ENCODE data around the gene HINT3. TPM values are rescaled to one million over a fixed set of nuclear protein-coding genes. Genes with fewer than 3 reads are reported as not detected.
A peak's percentile ranks its signal among the peaks of the same experiment; 100 is the strongest.

Gene HINT3
- total and polyA plus RNA-seq, 2 of the 13 experiments (the other 11 are each of a cell fraction or from before 2014, with no cell fraction given) = 3.1 to 22.8 TPM

- TF ChIP-seq FOXA1 (IDR thresholded peaks at IDR 0.05) = no peak
- peak; percentile 58; the same call in 1 of the 2 replicates for TF ChIP-seq FOXA1 (CRISPR knock-in tag; IDR thresholded peaks at IDR 0.05)
- TF ChIP-seq RARA (CRISPR knock-in tag; IDR thresholded peaks at IDR 0.05) = peak; percentile 72
- peak; percentile 96 for TF ChIP-seq IRF2 (CRISPR knock-in tag; IDR thresholded peaks at IDR 0.05)
- peak; percentile 98; the same call in 1 of the 2 replicates for TF ChIP-seq ZNF619 (CRISPR knock-in tag; IDR thresholded peaks at IDR 0.05)
- 0 out of 2 replicates have a peak, but pooled peaks have one; percentile 79 for TF ChIP-seq ZNF790 (CRISPR knock-in tag; IDR thresholded peaks at IDR 0.05; ENCODE audit: borderline replicate concordance)
- TF ChIP-seq NFE2L1 (CRISPR knock-in tag; IDR thresholded peaks at IDR 0.05; ENCODE audit: borderline replicate concordance) = peak; percentile 49; the same call in 1 of the 2 replicates
- peak; percentile 95 for TF ChIP-seq ZNF446 (CRISPR knock-in tag; IDR thresholded peaks at IDR 0.05)
- TF ChIP-seq, protein P1, sequence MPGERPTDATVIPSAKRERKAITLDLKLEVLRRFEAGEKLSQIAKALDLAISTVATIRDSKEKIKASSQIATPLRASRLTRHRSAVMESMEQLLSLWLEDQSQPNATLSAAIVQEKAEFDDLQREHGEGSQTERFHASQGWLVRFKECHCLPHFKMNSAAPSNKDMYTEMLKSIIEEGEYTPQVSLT (CRISPR knock-in tag; IDR thresholded peaks at IDR 0.05; ENCODE audit: borderline replicate concordance, low read depth) = 0 out of 2 replicates have a peak, but pooled peaks have one; percentile 82
- TF ChIP-seq ZNF354B (CRISPR knock-in tag; IDR thresholded peaks at IDR 0.05) = peak; percentile 77
- peak; percentile 88 for TF ChIP-seq AGO1 (IDR thresholded peaks at IDR 0.05; ENCODE audit: low read depth, low read length, poor library complexity, severe bottlenecking)
- TF ChIP-seq ZBTB4 (CRISPR knock-in tag; IDR thresholded peaks at IDR 0.05; ENCODE audit: borderline replicate concordance) = peak; percentile 77; the same call in 1 of the 2 replicates
- TF ChIP-seq SIN3A (IDR thresholded peaks at IDR 0.05; ENCODE audit: borderline replicate concordance, low read depth, low read length) = peak; percentile 97
- peak; percentile 60 for TF ChIP-seq NFYC (CRISPR knock-in tag; IDR thresholded peaks at IDR 0.05)
- TF ChIP-seq HDAC1 (CRISPR knock-in tag; IDR thresholded peaks at IDR 0.05) = peak; percentile 97
- TF ChIP-seq ESRRA (CRISPR knock-in tag; IDR thresholded peaks at IDR 0.05; ENCODE audit: low read depth) = peak; percentile 81
- no peak for TF ChIP-seq PRDM4 (CRISPR knock-in tag; IDR thresholded peaks at IDR 0.05; ENCODE audit: borderline replicate concordance)
- TF ChIP-seq, protein P2, sequence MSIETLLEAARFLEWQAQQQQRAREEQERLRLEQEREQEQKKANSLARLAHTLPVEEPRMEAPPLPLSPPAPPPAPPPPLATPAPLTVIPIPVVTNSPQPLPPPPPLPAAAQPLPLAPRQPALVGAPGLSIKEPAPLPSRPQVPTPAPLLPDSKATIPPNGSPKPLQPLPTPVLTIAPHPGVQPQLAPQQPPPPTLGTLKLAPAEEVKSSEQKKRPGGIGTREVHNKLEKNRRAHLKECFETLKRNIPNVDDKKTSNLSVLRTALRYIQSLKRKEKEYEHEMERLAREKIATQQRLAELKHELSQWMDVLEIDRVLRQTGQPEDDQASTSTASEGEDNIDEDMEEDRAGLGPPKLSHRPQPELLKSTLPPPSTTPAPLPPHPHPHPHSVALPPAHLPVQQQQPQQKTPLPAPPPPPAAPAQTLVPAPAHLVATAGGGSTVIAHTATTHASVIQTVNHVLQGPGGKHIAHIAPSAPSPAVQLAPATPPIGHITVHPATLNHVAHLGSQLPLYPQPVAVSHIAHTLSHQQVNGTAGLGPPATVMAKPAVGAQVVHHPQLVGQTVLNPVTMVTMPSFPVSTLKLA (IDR thresholded peaks at IDR 0.05) = peak; percentile 30; the same call in 1 of the 2 replicates
- TF ChIP-seq ZNF569 (CRISPR knock-in tag; IDR thresholded peaks at IDR 0.05; ENCODE audit: borderline replicate concordance) = peak; percentile 97; the same call in 1 of the 2 replicates
- TF ChIP-seq U2AF1 (optimal IDR thresholded peaks at IDR 0.05; ENCODE audit: low read depth, low read length) = no peak
- TF ChIP-seq ZBTB1 (CRISPR knock-in tag; IDR thresholded peaks at IDR 0.05; ENCODE audit: borderline replicate concordance) = no peak
Observed at GRCh38 chr6:125956506-125957390, at the start of gene HINT3 (continued).
